NB4 (cell line): ENCODE results near the gene ABCC3.

Experiments
- DNase-seq: peaks from one replicate; pipeline ENCODE4 v3.0.0; 2010; ENCODE audit warnings: low read depth
- H3K4me3 ChIP-seq: one replicate; pipeline ENCODE4 v1.5.1; 2011; ENCODE audit warnings: mild to moderate bottlenecking, low read depth, low read length, moderate library complexity
- MYC ChIP-seq: IDR thresholded peaks from 2 replicates; pipeline ENCODE4 v1.6.1; 2011; ENCODE audit warnings: low read depth, low read length
- POLR2A ChIP-seq: IDR thresholded peaks from 2 replicates; pipeline ENCODE4 v1.6.1; 2011; ENCODE audit warnings: mild to moderate bottlenecking; ENCODE audit not compliant: insufficient read length; ENCODE audit errors: extremely low read depth
- TF ChIP-seq, protein P1 (sequence below): IDR thresholded peaks from one replicate; pipeline ENCODE4 v1.5.1; 2012; ENCODE audit warnings: low read depth, low read length
- TF ChIP-seq, protein P2 (sequence below): IDR thresholded peaks from 2 replicates; pipeline ENCODE4 v1.6.1; 2011; ENCODE audit warnings: low read depth, low read length

The ABCC3 gene

DNA sequence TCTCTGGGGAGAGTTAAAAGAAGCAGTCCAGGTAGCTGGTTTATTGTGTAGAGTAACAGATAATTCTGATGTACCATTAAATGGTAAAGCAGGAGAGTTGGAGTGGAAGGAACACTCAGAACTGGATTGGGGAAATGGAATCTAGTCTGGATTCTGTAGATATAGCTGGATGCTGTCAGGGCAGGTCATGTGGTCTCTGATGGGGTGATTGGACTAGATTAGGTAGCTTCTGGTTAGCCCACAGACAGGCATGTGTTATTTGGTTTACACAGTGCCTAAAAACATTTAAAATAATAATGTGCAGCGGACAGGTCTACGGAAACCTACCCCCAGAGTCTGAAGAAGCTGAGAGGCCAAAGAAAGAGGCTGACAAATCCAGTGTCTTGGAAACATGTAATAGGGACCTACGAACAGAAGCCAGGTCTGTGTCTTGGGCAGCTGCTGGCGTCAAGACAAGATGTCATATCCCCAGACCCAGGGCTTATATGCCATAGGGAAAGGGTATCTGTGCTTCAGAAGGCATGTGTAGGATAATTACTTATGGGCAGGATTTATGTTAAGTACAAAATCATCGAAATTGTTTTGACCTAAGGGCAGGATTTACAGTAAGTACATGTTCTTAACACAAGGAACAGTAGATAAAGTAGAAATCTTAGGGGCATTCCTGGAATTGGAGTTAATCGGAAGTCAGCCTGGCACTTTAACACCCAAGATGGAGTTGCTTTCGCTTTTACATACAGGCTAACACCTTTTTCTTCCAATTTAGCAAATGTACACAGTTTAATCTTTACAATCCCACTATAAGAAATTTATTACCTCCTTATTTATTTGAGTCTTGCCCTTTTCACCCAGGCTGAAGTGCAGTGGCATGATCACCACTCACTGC lies 97.1 kb downstream of the ABCC3 start:
- no peak overlapping the region for H3K4me3 ChIP-seq
- DNase-seq = no peak
- TF ChIP-seq, protein P1, sequence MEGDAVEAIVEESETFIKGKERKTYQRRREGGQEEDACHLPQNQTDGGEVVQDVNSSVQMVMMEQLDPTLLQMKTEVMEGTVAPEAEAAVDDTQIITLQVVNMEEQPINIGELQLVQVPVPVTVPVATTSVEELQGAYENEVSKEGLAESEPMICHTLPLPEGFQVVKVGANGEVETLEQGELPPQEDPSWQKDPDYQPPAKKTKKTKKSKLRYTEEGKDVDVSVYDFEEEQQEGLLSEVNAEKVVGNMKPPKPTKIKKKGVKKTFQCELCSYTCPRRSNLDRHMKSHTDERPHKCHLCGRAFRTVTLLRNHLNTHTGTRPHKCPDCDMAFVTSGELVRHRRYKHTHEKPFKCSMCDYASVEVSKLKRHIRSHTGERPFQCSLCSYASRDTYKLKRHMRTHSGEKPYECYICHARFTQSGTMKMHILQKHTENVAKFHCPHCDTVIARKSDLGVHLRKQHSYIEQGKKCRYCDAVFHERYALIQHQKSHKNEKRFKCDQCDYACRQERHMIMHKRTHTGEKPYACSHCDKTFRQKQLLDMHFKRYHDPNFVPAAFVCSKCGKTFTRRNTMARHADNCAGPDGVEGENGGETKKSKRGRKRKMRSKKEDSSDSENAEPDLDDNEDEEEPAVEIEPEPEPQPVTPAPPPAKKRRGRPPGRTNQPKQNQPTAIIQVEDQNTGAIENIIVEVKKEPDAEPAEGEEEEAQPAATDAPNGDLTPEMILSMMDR = no peak
- TF ChIP-seq MYC (no peak), POLR2A (no peak)
- TF ChIP-seq, protein P2, sequence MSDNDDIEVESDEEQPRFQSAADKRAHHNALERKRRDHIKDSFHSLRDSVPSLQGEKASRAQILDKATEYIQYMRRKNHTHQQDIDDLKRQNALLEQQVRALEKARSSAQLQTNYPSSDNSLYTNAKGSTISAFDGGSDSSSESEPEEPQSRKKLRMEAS = no peak

DNA sequence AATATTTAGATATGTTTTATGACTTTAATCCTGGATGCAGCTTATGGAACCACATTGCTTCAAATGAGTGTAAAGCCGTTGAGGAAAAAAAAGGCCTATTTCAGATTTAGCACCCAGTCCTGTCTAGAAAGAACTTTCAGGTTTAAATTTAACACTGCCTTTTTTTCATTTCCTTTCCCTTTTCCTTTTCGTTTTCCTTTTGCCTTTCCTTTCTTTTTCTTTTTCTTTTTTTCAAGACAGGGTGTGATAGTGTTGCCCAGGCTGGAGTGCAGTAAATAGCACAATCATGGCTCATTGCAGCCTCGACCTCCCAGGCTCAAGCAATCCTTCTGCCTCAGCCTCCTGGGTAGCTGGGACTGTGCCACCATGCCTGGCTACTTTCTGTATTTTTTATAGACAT lies 100.6 kb downstream of the ABCC3 start:
- no peak overlapping the region for H3K4me3 ChIP-seq
- TF ChIP-seq, protein P1 = no peak
- TF ChIP-seq MYC = no peak
- TF ChIP-seq, protein P2 = no peak
- no peak for TF ChIP-seq POLR2A
- DNase-seq = no peak

DNA sequence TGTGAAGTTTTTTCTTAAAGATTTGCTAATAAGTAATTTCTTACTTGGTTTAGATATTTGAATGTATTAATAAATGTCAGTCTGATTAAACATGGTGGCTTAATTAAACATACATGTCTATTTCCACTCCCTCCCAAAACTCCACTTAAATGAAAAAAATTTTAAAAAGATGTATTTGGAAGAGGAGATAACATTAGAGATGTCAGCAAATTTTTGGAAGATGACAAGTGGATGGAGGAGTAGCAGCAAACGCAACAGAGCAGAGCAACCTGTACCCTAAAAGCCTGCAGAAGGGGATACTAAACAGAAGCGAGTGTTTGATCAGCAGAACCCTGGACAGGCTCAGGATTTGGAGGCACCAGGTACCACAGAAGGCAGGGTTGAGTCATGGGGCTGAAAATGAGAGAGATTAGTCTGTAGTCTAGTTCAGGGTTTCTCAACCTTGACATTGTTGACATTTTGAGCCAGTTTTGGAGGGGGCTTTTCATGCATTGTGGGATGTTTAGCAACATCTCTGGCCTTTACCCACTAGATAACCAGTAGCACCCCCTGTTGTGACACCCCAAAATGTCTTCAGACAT lies 102.5 kb downstream of the ABCC3 start:
- TF ChIP-seq, protein P2 = no peak
- TF ChIP-seq POLR2A (no peak), MYC (no peak)
- TF ChIP-seq, protein P1 = no peak
- no peak overlapping the region for H3K4me3 ChIP-seq
- no peak for DNase-seq

DNA sequence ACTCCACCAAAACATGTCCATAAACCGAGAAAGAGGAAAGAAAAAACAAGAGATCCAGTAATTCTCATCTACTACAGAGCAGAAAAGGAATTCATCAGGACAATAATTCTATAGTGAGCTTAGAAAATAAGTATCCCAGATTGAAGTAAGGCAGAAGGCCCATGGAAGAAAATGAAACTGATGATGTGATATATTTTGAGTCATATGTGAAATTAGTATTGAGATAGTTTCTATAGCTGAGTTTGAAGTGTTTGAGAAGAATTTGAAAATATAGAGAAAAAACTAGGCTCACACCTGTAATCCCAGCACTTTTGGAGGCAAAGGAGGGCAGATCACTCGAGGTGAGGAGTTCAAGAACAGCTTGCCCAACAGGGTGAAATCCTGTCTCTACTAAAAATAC lies 104.4 kb downstream of the ABCC3 start:
- H3K4me3 ChIP-seq = no peak overlapping the region
- DNase-seq = no peak
- TF ChIP-seq, protein P2 = no peak
- no peak for TF ChIP-seq MYC
- TF ChIP-seq, protein P1 = no peak
- no peak for TF ChIP-seq POLR2A
